ENCODE results near the gene SLC26A8. TPM values are rescaled to one million over a fixed set of nuclear protein-coding genes. Genes with fewer than 3 reads are reported as not detected.
"Not testable (repeated sequence)": the region's sequence is repeated elsewhere in the genome, so short reads cannot be mapped to it uniquely, and the experiment has no call there.

SLC26A8 gene
- polyA plus RNA-seq, 6 donors from 2014 or later: not detected

GRCh38 chr6:35922139-35922554, 102.3 kb downstream of the SLC26A8 start:
- H3K27ac Mint-ChIP-seq: peak overlapping the region in 1 of 6 donors; percentile 30
- H3K36me3 Mint-ChIP-seq: no peaks in the 10 kb centered on the region
- ATAC-seq (ENCODE audit: low read depth in 2 of 2): no peak
- H3K27me3 Mint-ChIP-seq: no peaks in the 10 kb centered on the region
- peaks cover 31 to 47% (median 40%) of the 10 kb centered on the region in 3 donors for H3K4me1 Mint-ChIP-seq
- no peaks in the 10 kb centered on the region for H3K9me3 Mint-ChIP-seq
- peak overlapping the region; percentile 35 to 95 (median 90) for H3K4me3 Mint-ChIP-seq
- DNase-seq: no peak

GRCh38 chr6:35920793-35921732, 103.4 kb downstream of the SLC26A8 start, which contains the start of gene SRPK1:
SRPK1 (minus strand) TSS chr6:35921098; CDS start chr6:35921056, 42 bp downstream.
- DNase-seq (peak; percentile 81), ATAC-seq (ENCODE audit: low read depth in 2 of 2) (peak; percentile 86)
- Mint-ChIP-seq H3K36me3 (no peaks in the 10 kb centered on the region), H3K9me3 (no peaks in the 10 kb centered on the region), H3K4me1 (peaks cover 31 to 51% (median 47%) of the 10 kb centered on the region in 3 donors), H3K27me3 (no peaks in the 10 kb centered on the region), H3K27ac (peak within 1 kb of the TSS; percentile 74 to 93 (median 90)), H3K4me3 (peak within 1 kb of the TSS; percentile 91 to 96 (median 94))

- no peaks in the 10 kb centered on the region for H3K27me3 Mint-ChIP-seq
- peak overlapping the region; percentile 74 to 93 (median 90) for H3K27ac Mint-ChIP-seq
- DNase-seq (peak; percentile 29), ATAC-seq (ENCODE audit: low read depth in 2 of 2) (peak; percentile 43 to 45)
- H3K36me3 Mint-ChIP-seq: no peaks in the 10 kb centered on the region
- H3K4me3 Mint-ChIP-seq: peak overlapping the region; percentile 91 to 96 (median 94)
- no peaks in the 10 kb centered on the region for H3K9me3 Mint-ChIP-seq
- H3K4me1 Mint-ChIP-seq: peaks cover 31 to 51% (median 47%) of the 10 kb centered on the region in 3 donors
These were observed 104.4 kb downstream of the SLC26A8 start for GRCh38 chr6:35919827-35920751.

- peak in 1 of 2 donors; percentile 14 for ATAC-seq (ENCODE audit: low read depth in 2 of 2)
- Mint-ChIP-seq H3K27me3 (no peaks in the 10 kb centered on the region), H3K4me3 (peak overlapping the region; percentile 91 to 96 (median 94)), H3K27ac (peak overlapping the region in 5 of 6 donors; percentile 75 to 91 (median 88)), H3K4me1 (peaks cover 31 to 51% (median 47%) of the 10 kb centered on the region in 3 donors), H3K36me3 (no peaks in the 10 kb centered on the region), H3K9me3 (no peaks in the 10 kb centered on the region)
- DNase-seq: no peak
These were observed 105.2 kb downstream of the SLC26A8 start for GRCh38 chr6:35919085-35919826.

GRCh38 chr6:35916893-35917292, 107.5 kb downstream of the SLC26A8 start:
- not testable (repeated sequence) for H3K27me3 Mint-ChIP-seq; H3K9me3 Mint-ChIP-seq; ATAC-seq (ENCODE audit: low read depth in 2 of 2); DNase-seq; H3K36me3 Mint-ChIP-seq
- Mint-ChIP-seq H3K4me3 (peak overlapping the region in 1 of 8 donors; percentile 29), H3K4me1 (peaks cover 25 to 42% (median 42%) of the 10 kb centered on the region in 3 donors), H3K27ac (peak overlapping the region in 2 of 6 donors; percentile 12 to 52)

GRCh38 chr6:35916056-35916455, 108.4 kb downstream of the SLC26A8 start:
- DNase-seq: no peak
- Mint-ChIP-seq H3K27me3 (no peaks in the 10 kb centered on the region), H3K4me3 (no peak overlapping the region), H3K36me3 (peaks cover 1 to 3% of the 10 kb centered on the region in 2 donors), H3K27ac (no peak overlapping the region), H3K4me1 (peaks cover 23 to 36% (median 34%) of the 10 kb centered on the region in 3 donors), H3K9me3 (peaks cover 0 to 3% (median 1%) of the 10 kb centered on the region in 7 donors)
- ATAC-seq (ENCODE audit: low read depth in 2 of 2): no peak

- ATAC-seq (ENCODE audit: low read depth in 2 of 2) (no peak), DNase-seq (no peak)
- Mint-ChIP-seq H3K27ac (peak overlapping the region in 1 of 6 donors; percentile 21), H3K36me3 (peaks cover 9 to 13% of the 10 kb centered on the region in 2 donors), H3K4me3 (no peak overlapping the region), H3K9me3 (peaks cover 2 to 17% (median 6%) of the 10 kb centered on the region in 7 donors), H3K4me1 (peaks cover 16 to 30% (median 25%) of the 10 kb centered on the region in 3 donors), H3K27me3 (no peaks in the 10 kb centered on the region)
These were observed 109.9 kb downstream of the SLC26A8 start for GRCh38 chr6:35914536-35914935.

- peaks cover 4 to 11% (median 8%) of the 10 kb centered on the region in 3 donors for H3K4me1 Mint-ChIP-seq
- H3K27ac Mint-ChIP-seq: no peak overlapping the region
- H3K4me3 Mint-ChIP-seq: no peak overlapping the region
- ATAC-seq (ENCODE audit: low read depth in 2 of 2) (no peak), DNase-seq (no peak)
- no peaks in the 10 kb centered on the region for H3K27me3 Mint-ChIP-seq
- peaks cover 9 to 35% (median 23%) of the 10 kb centered on the region in 7 donors for H3K9me3 Mint-ChIP-seq
- peaks cover 27 to 32% of the 10 kb centered on the region in 2 donors for H3K36me3 Mint-ChIP-seq
These were observed 112.4 kb downstream of the SLC26A8 start for GRCh38 chr6:35911871-35912653.

- H3K4me1 Mint-ChIP-seq; DNase-seq; H3K27me3 Mint-ChIP-seq; ATAC-seq (ENCODE audit: low read depth in 2 of 2); H3K4me3 Mint-ChIP-seq: not testable (repeated sequence)
- H3K27ac Mint-ChIP-seq: peak overlapping the region in 2 of 6 donors; percentile 15 to 40
- peaks cover 9 to 35% (median 23%) of the 10 kb centered on the region in 7 donors for H3K9me3 Mint-ChIP-seq
- H3K36me3 Mint-ChIP-seq: peaks cover 27 to 32% of the 10 kb centered on the region in 2 donors
These were observed 114.9 kb downstream of the SLC26A8 start for GRCh38 chr6:35909571-35909970.

GRCh38 chr6:35908753-35909401, 115.6 kb downstream of the SLC26A8 start:
- peak overlapping the region in 1 of 6 donors; percentile 60 for H3K27ac Mint-ChIP-seq
- peaks cover 27 to 32% of the 10 kb centered on the region in 2 donors for H3K36me3 Mint-ChIP-seq
- not testable (repeated sequence) for ATAC-seq (ENCODE audit: low read depth in 2 of 2); H3K4me1 Mint-ChIP-seq; H3K27me3 Mint-ChIP-seq; DNase-seq
- peak overlapping the region in 1 of 8 donors; percentile 10 for H3K4me3 Mint-ChIP-seq
- peaks cover 9 to 35% (median 23%) of the 10 kb centered on the region in 7 donors for H3K9me3 Mint-ChIP-seq

- no peaks in the 10 kb centered on the region for H3K27me3 Mint-ChIP-seq
- H3K4me3 Mint-ChIP-seq: peak overlapping the region in 2 of 8 donors; percentile 8 to 44
- no peak for ATAC-seq (ENCODE audit: low read depth in 2 of 2)
- peaks cover 0 to 8% (median 5%) of the 10 kb centered on the region in 3 donors for H3K4me1 Mint-ChIP-seq
- H3K36me3 Mint-ChIP-seq: peaks cover 27 to 32% of the 10 kb centered on the region in 2 donors
- H3K27ac Mint-ChIP-seq: no peak overlapping the region
- no peak for DNase-seq
- H3K9me3 Mint-ChIP-seq: peaks cover 9 to 35% (median 23%) of the 10 kb centered on the region in 7 donors
These were observed 116.7 kb downstream of the SLC26A8 start for GRCh38 chr6:35907750-35908149.
